ENCODE results near the gene BFSP1.

The BFSP1 gene

GRCh38 chr20:17530716-17531664 lies at the start of gene BFSP1:
Gene BFSP1 (minus strand): TSS chr20:17531379. CDS start chr20:17531329, 50 bp downstream.
- DNase-seq: peak; percentile 43 to 55

GRCh38 chr20:17580895-17581294 lies 49.7 kb upstream of the BFSP1 start:
- no peak for DNase-seq

- DNase-seq: no peak
These were observed 48.3 kb upstream of the BFSP1 start for GRCh38 chr20:17579369-17580039.

DNA sequence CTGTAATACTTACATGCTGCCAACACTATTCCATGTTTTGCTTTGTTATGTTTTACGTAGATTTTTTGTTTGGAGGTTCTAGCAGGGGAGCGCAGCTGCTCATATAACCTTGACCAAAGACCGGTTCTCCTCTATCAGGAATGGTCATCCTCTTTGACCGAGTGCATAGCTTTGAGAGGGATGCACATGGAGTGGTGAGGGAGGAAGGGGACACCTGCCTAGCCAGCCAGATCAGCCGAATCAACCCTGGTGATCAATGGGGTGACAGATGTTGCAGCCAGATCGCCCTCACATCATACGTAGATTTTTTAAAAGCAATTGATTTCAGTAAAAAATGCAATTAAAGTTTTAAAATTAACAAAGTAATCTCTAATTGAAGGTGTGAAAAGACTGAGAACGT lies 45.0 kb upstream of the BFSP1 start:
- DNase-seq: no peak

- DNase-seq: no peak
These were observed 42.3 kb upstream of the BFSP1 start for GRCh38 chr20:17573463-17573862.

GRCh38 chr20:17572034-17572638 lies 41.0 kb upstream of the BFSP1 start:
- DNase-seq: no peak

- peak in 1 of 2 experiments; percentile 23 for DNase-seq
These were observed 40.0 kb upstream of the BFSP1 start for GRCh38 chr20:17571153-17571527.

- peak; percentile 31 to 37 for DNase-seq
These were observed 39.4 kb upstream of the BFSP1 start for GRCh38 chr20:17570347-17571152.

- peak; percentile 86 to 88 for DNase-seq
These were observed 38.6 kb upstream of the BFSP1 start, which contains the start of gene DSTN for GRCh38 chr20:17569616-17570346. Gene DSTN (plus strand): TSS chr20:17570075. CDS start chr20:17570209, 134 bp downstream.

DNA sequence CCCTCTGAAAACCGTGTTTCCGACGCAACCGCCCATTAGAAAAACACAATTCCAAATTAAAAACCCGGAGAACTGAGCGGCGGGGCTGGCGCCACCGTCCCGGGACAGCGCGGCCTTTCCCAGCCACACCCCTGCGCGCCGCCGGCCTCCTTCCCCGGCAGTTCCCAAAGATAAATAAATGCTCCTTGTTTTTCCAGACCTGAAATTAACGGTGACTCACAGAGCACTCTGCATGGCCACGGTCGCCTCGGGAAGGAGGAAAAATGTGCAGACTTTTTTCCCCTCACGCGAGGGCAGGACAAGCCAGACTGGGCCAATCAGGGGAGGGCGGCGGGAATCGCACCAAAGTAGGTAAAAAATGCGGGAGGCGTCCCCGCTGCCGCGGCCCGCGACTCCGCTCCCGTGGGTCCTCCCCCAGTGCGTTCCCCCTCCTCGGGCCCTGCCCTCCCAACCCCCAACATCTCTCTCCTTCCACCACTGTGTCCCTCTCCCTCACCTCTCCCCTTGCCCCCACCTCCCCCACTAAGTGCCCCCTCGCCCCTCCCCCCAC lies 37.9 kb upstream of the BFSP1 start:
- DNase-seq: peak; percentile 19 to 29

- no peak for DNase-seq
These were observed 37.0 kb upstream of the BFSP1 start for GRCh38 chr20:17568045-17568788.

GRCh38 chr20:17566345-17566744 lies 35.2 kb upstream of the BFSP1 start:
- no peak for DNase-seq

GRCh38 chr20:17565169-17565845 lies 34.1 kb upstream of the BFSP1 start:
- no peak for DNase-seq

- no peak for DNase-seq
These were observed 31.7 kb upstream of the BFSP1 start for GRCh38 chr20:17562804-17563305.

GRCh38 chr20:17560344-17561074 lies 29.3 kb upstream of the BFSP1 start:
- DNase-seq: peak; percentile 17 to 35

DNA sequence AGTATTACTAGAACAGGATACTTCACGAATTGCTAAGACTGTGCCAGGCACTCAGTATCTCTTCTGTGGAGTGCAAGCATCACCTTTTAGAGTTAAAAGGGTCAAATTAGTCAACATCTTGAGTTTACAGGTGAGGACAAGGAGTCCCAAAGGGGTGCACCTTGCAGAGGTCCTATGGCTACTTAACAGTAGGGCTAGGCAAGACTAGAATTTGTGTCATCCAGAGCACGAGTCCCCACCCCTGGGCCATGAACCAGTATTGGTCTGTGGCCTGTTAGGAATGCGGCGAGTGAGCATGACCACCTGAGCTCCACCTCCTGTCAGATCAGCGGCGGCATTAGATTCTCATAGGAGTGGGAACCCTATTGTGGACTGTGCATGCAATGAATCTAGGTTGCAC lies 28.2 kb upstream of the BFSP1 start:
- DNase-seq: no peak

DNA sequence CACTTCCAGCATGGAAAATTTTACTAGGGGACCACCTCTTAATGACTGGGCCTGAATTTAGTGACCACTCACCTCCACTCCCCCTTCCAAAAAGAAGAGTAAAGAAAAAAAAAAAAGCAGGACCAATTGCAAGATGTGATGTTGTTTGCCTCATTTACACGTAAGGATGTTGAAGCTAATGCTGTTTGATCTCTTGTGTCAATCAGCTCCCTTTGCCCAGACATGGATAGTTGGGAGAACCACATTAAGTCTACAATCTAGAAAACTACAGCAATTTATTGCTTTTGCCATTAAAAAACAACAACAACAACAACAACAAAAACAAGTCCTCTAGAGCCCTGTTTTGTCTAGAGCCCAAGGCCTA lies 27.7 kb upstream of the BFSP1 start:
- DNase-seq: no peak

DNA sequence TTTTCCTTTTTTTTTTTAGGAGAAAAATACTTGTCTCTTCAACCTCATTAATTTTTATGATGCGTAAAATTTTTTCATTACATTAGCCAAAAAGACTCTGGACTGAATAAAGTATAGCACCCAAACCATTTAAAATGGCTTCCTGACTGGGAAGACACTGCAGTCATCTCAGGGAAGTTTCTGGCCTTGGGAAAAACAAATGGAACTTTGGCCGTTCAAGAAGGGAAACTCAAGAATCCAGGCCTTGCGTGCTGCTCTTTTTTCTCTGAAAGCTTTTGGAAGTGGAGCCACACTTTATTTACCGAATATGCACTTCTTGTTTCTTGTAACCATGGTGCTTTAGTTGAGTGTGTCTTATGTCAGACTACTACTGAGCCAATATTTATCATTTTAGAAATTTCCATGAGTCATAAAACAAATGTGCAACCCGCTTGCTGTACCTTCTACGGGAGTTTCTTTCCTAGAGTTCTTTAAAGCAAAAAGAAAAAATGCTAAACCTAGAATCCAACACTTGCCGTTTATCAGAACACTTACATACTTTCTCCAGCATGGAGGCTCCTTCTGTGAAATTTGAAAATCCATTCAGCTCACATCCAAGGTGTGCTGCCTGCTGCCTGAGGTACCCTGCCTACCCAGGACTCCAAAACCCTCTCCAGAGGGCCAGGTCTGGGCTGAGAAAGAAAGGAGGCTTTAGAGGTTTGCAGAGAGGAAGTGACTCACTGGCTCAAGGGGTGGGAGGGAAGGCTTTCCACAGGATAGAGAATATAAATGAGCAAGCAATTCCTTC lies 27.2 kb upstream of the BFSP1 start:
- peak; percentile 43 to 56 for DNase-seq

DNA sequence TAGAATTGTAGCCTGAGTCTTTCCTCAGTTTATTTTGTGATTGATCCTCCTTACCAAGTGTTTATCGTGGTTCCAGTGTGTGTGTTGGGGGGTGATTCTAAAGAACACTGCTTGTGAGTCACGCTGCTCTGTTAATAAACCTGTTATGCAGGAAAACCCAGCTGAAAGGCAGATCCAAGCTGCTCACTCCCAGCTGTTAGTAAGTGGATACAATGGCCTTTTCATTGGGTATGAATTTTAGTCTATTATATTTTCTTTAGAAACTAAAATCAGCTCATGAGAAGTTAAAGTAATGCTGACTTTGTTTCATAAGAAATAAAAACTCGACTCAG lies 26.5 kb upstream of the BFSP1 start:
- no peak for DNase-seq

Data from activated CD4-positive, alpha-beta T cell treated with anti-CD3 and anti-CD28 coated beads, Interleukin-2, amount 50 U/mL, for 48 hours (primary cell).